GM10266 (cell line): ENCODE data around the gene DYNC1I1.

Experiments
- DNase-seq: peaks from one replicate; pipeline ENCODE4 v3.0.0; 2012; ENCODE audit errors: extremely low spot score
- TF ChIP-seq, protein P1 (sequence below): IDR thresholded peaks from 2 replicates; pipeline ENCODE4 v1.5.1; 2012; ENCODE audit warnings: mild to moderate bottlenecking, low read depth; ENCODE audit not compliant: control insufficient read depth, insufficient read depth; ENCODE audit errors: missing control alignments

The DYNC1I1 gene

GRCh38 chr7:95974108-95974507, 201.8 kb downstream of the DYNC1I1 start:
- DNase-seq = no peak
- TF ChIP-seq, protein P1, sequence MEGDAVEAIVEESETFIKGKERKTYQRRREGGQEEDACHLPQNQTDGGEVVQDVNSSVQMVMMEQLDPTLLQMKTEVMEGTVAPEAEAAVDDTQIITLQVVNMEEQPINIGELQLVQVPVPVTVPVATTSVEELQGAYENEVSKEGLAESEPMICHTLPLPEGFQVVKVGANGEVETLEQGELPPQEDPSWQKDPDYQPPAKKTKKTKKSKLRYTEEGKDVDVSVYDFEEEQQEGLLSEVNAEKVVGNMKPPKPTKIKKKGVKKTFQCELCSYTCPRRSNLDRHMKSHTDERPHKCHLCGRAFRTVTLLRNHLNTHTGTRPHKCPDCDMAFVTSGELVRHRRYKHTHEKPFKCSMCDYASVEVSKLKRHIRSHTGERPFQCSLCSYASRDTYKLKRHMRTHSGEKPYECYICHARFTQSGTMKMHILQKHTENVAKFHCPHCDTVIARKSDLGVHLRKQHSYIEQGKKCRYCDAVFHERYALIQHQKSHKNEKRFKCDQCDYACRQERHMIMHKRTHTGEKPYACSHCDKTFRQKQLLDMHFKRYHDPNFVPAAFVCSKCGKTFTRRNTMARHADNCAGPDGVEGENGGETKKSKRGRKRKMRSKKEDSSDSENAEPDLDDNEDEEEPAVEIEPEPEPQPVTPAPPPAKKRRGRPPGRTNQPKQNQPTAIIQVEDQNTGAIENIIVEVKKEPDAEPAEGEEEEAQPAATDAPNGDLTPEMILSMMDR = no peak

GRCh38 chr7:95976369-95977060, 204.2 kb downstream of the DYNC1I1 start:
- no peak for DNase-seq
- TF ChIP-seq, protein P1 = no peak

GRCh38 chr7:95977994-95978393, 205.6 kb downstream of the DYNC1I1 start:
- TF ChIP-seq, protein P1 = no peak

DNA sequence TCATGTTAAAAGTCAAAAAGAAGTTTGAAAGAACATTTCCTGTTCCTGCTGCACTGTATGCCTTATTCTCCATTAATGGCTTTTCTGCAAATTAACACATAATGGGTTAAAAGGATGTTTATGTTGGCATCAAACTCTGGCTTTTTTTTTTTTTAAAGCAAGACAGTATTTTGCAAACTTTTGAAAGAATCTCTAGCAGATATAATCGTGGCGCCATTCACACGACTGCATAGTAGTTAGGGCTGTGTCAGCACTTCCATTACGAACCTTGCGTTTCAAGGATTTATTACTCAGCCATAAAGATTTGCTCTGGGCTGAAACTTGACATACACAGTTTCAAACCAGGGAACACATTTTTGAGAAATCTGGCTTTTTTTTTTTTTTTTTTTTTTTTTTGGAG, 207.8 kb downstream of the DYNC1I1 start:
- no peak for DNase-seq

More at GRCh38 chr7:95977994-95978393, 205.6 kb downstream of the DYNC1I1 start:
- no peak for DNase-seq

DNA sequence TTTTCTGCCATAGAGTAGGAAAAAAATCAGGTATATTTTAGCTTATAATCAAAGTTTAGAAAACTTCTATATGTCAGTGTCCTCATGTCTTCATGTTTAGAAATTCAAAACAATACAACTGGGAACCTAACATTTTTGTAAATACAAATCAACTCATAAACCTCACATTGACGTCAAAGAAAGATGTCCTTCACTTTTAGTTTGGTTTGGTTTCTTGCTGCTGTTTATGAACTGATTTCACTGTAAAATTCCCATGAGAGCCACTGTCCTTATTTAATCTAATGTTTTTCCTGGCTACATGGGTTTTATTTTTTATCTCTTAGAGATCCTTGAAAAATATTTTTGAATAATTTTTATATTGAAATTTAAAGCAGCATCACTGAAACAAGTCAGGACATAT, 208.4 kb downstream of the DYNC1I1 start:
- TF ChIP-seq, protein P1 = no peak
- DNase-seq = no peak

More for the DNA sequence above, 207.8 kb downstream of the DYNC1I1 start:
- TF ChIP-seq, protein P1 = no peak

- no peak for DNase-seq
- TF ChIP-seq, protein P1 = no peak
These were observed 213.9 kb downstream of the DYNC1I1 start for GRCh38 chr7:95986178-95986764.

DNA sequence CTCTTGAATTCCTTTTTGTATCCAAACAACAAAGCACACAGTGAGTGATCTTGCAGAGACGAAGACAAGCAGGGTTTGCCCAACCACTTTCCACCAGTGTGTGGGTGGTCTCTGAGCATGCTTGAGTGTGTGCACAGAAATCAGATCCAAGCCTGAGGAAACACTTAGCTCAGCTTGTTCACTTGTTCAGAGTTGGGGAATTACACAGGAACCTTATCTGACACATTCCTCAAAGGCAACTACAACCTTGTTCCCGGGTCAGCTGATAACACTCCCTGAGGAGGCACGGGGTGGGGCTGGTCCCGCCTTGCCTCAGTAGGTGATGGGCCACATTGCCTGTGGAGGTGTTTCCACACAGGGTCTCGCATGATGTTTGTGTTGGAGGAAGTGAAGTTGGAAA, 216.9 kb downstream of the DYNC1I1 start:
- TF ChIP-seq, protein P1 = no peak
- no peak for DNase-seq
